IMR-90 (cell line): ENCODE data around the gene PANK4. TPM values are rescaled to one million over a fixed set of nuclear protein-coding genes. Genes with fewer than 3 reads are reported as not detected.

ENCODE experiments used
- ATAC-seq: fragments of 200-7000 bp; cut with Tn5 transposase; 2 replicates; pipeline ENCODE4 v1.9.1; 2020; ENCODE audit warnings: low read depth, mild to moderate bottlenecking, moderate library complexity
- BruUV-seq: library from RNA; stranded (reverse); fragments of 400-500 nt; replicated peaks from 2 replicates; lab custom pipeline; 2021; lab: Mats Ljungman, UMichigan
- CTCF ChIA-PET: fragments of 300-600 bp; formaldehyde crosslinking; extraction: SDS; loops from one replicate; lab custom pipeline; 2021; ENCODE audit warnings: antibody characterized with exemption; lab: Yijun Ruan, JAX
- POLR2A ChIA-PET: fragments of 300-600 bp; sonication (Branson Sonifier 250); formaldehyde crosslinking; loops from one replicate; lab custom pipeline; 2022; ENCODE audit warnings: antibody characterized with exemption; ENCODE audit not compliant: unreplicated experiment; lab: Charles Lee
- DNase-seq: peaks from one replicate; pipeline ENCODE4 v3.0.0; 2013
- H2AFZ ChIP-seq: replicated peaks from 2 replicates; pipeline ENCODE3; 2013; ENCODE audit warnings: low read length, mild to moderate bottlenecking; ENCODE audit not compliant: poor library complexity
- H2AK5ac ChIP-seq: 2 replicates; pipeline ENCODE4 v1.6.1; 2013; ENCODE audit warnings: low read depth, low read length, inconsistent platforms
- H2AK9ac ChIP-seq: replicated peaks from 2 replicates; pipeline ENCODE3; 2013; ENCODE audit warnings: mild to moderate bottlenecking, low read depth, low read length, moderate library complexity; ENCODE audit not compliant: poor library complexity
- H2BK120ac ChIP-seq: 2 replicates; pipeline ENCODE4 v1.6.1; 2013; ENCODE audit warnings: low read depth, low read length, inconsistent platforms
- H2BK15ac ChIP-seq: 3 replicates; pipeline ENCODE4 v1.6.1; 2013; ENCODE audit warnings: low read depth, low read length, inconsistent platforms
- H2BK20ac ChIP-seq: 2 replicates; pipeline ENCODE4 v1.6.1; 2013; ENCODE audit warnings: low read depth, mild to moderate bottlenecking, inconsistent platforms, low read length, moderate library complexity
- H2BK5ac ChIP-seq: 2 replicates; pipeline ENCODE4 v1.6.1; 2013; ENCODE audit warnings: mild to moderate bottlenecking, low read depth, low read length, inconsistent platforms; ENCODE audit not compliant: poor library complexity, severe bottlenecking
- H3K14ac ChIP-seq: replicated peaks from 2 replicates; pipeline ENCODE4 v1.6.1; 2013; ENCODE audit warnings: low read depth, low read length, inconsistent platforms
- H3K18ac ChIP-seq: 2 replicates; pipeline ENCODE4 v1.6.1; 2013; ENCODE audit warnings: low read depth, low read length, control low read depth
- H3K23ac ChIP-seq: 2 replicates; pipeline ENCODE4 v1.6.1; 2013; ENCODE audit warnings: low read depth, low read length, inconsistent platforms
- H3K27ac ChIP-seq: 2 replicates; pipeline ENCODE4 v1.5.1; 2013; ENCODE audit warnings: mild to moderate bottlenecking, control low read depth, low read length; ENCODE audit not compliant: insufficient read depth
- H3K27me3 ChIP-seq: 2 replicates; pipeline ENCODE4 v1.6.1; 2013; ENCODE audit warnings: low read length; ENCODE audit not compliant: control insufficient read depth, insufficient read depth
- H3K36me3 ChIP-seq: 2 replicates; pipeline ENCODE4 v1.6.1; 2013; ENCODE audit warnings: low read length, mixed read lengths; ENCODE audit not compliant: control insufficient read depth, insufficient read depth
- H3K4ac ChIP-seq: 2 replicates; pipeline ENCODE4 v1.6.1; 2013; ENCODE audit warnings: low read depth, low read length, inconsistent platforms
- H3K4me1 ChIP-seq: 2 replicates; pipeline ENCODE4 v1.6.1; 2013; ENCODE audit warnings: low read length, mixed read lengths; ENCODE audit not compliant: control insufficient read depth, insufficient read depth
- H3K4me2 ChIP-seq: 2 replicates; pipeline ENCODE4 v1.6.1; 2013; ENCODE audit warnings: low read depth, mild to moderate bottlenecking, control low read depth, low read length, moderate library complexity
- H3K4me3 ChIP-seq: 2 replicates; pipeline ENCODE4 v1.5.1; 2013; ENCODE audit warnings: low read depth, mild to moderate bottlenecking, control low read depth, low read length, moderate library complexity; ENCODE audit not compliant: insufficient read depth
- H3K56ac ChIP-seq: 2 replicates; pipeline ENCODE4 v1.6.1; 2013; ENCODE audit warnings: low read length, inconsistent platforms; ENCODE audit not compliant: insufficient read depth; ENCODE audit errors: extremely low read depth
- H3K79me1 ChIP-seq, 2 experiments: 2 replicates each; pipeline ENCODE4 v1.6.1; 2013; ENCODE audit warnings: low read length in 2 of 2, inconsistent platforms in 1 of 2, low read depth in 1 of 2
- H3K9ac ChIP-seq: 2 replicates; pipeline ENCODE4 v1.6.1; 2013; ENCODE audit warnings: low read depth, low read length, control low read depth
- H3K9me1 ChIP-seq: 2 replicates; pipeline ENCODE4 v1.6.1; 2013; ENCODE audit warnings: low read length, inconsistent platforms; ENCODE audit not compliant: insufficient read depth
- H3K9me3 ChIP-seq: 2 replicates; pipeline ENCODE4 v1.6.1; 2013; ENCODE audit warnings: low read length; ENCODE audit not compliant: control insufficient read depth, insufficient read depth
- H4K20me1 ChIP-seq: 2 replicates; pipeline ENCODE4 v1.6.1; 2013; ENCODE audit warnings: low read length, inconsistent platforms; ENCODE audit not compliant: insufficient read depth
- H4K5ac ChIP-seq: 2 replicates; pipeline ENCODE4 v1.6.1; 2013; ENCODE audit warnings: mild to moderate bottlenecking, low read depth, low read length, control low read depth
- H4K8ac ChIP-seq, 2 experiments: 2 replicates each; pipeline ENCODE4 v1.6.1; 2013; ENCODE audit warnings: low read depth in 2 of 2, low read length in 2 of 2, control low read depth in 1 of 2, inconsistent platforms in 1 of 2
- H4K91ac ChIP-seq: 2 replicates; pipeline ENCODE4 v1.6.1; 2013; ENCODE audit warnings: low read depth, low read length, inconsistent platforms; ENCODE audit not compliant: insufficient read depth
- BHLHE40 ChIP-seq: fragments of 150-350 bp; IDR thresholded peaks from 2 replicates; pipeline ENCODE4 v1.6.1; 2016; ENCODE audit warnings: mild to moderate bottlenecking, low read depth, low read length
- CEBPB ChIP-seq: IDR thresholded peaks from 2 replicates; pipeline ENCODE4 v1.6.1; 2012; ENCODE audit warnings: low read depth, low read length, improper control_type of control experiment
- CHD1 ChIP-seq: IDR thresholded peaks from 2 replicates; pipeline ENCODE4 v1.6.1; 2012; ENCODE audit warnings: low read depth, low read length, improper control_type of control experiment
- FOS ChIP-seq: fragments of 150-350 bp; IDR thresholded peaks from 2 replicates; pipeline ENCODE4 v1.6.1; 2016; ENCODE audit warnings: low read depth, low read length
- MAFK ChIP-seq: IDR thresholded peaks from 2 replicates; pipeline ENCODE4 v1.6.1; 2012; ENCODE audit warnings: low read depth, low read length, improper control_type of control experiment
- MAZ ChIP-seq: IDR thresholded peaks from 2 replicates; pipeline ENCODE4 v1.6.1; 2012; ENCODE audit warnings: low read depth, mild to moderate bottlenecking, low read length, improper control_type of control experiment, moderate library complexity, borderline replicate concordance
- MXI1 ChIP-seq: IDR thresholded peaks from 2 replicates; pipeline ENCODE4 v1.6.1; 2012; ENCODE audit warnings: low read depth, mild to moderate bottlenecking, low read length, moderate library complexity, borderline replicate concordance
- NFE2L2 ChIP-seq: fragments of 150-350 bp; IDR thresholded peaks from 2 replicates; pipeline ENCODE4 v1.6.1; 2016; ENCODE audit warnings: low read depth, mild to moderate bottlenecking, low read length
- POLR2A ChIP-seq: IDR thresholded peaks from 2 replicates; pipeline ENCODE4 v1.6.1; 2012; ENCODE audit warnings: mild to moderate bottlenecking, low read depth, low read length
- RAD21 ChIP-seq: IDR thresholded peaks from 2 replicates; pipeline ENCODE4 v1.6.1; 2012; ENCODE audit warnings: low read length, improper control_type of control experiment
- RCOR1 ChIP-seq: IDR thresholded peaks from 2 replicates; pipeline ENCODE4 v1.6.1; 2012; ENCODE audit warnings: mild to moderate bottlenecking, low read length, improper control_type of control experiment; ENCODE audit not compliant: insufficient replicate concordance
- RFX5 ChIP-seq: IDR thresholded peaks from 2 replicates; pipeline ENCODE4 v1.8.0; 2012; ENCODE audit warnings: low read depth, mild to moderate bottlenecking, low read length, moderate library complexity
- SMC3 ChIP-seq: fragments of 150-350 bp; IDR thresholded peaks from 2 replicates; pipeline ENCODE4 v1.6.1; 2016; ENCODE audit warnings: low read depth, mild to moderate bottlenecking, antibody characterized with exemption, low read length, moderate library complexity
- WGBS, 2 experiments: methylation state at CpG; one replicate each; pipeline versions ENCODE4 v1.1.5 to v1.1.7; 2013; ENCODE audit warnings: missing lambda C conversion rate in 2 of 2; ENCODE audit not compliant: insufficient read length in 1 of 2; ENCODE audit errors: extremely low coverage in 2 of 2; 5-methylcytosine and 5-hydroxymethylcytosine counted together
- dilution Hi-C: fragments of 300-500 bp; cut with HindIII; formaldehyde crosslinking; loops from one replicate; pipeline ENCODE4 v1.14.3; 2018; ENCODE audit warnings: low sequenced_read_pairs; ENCODE audit not compliant: unreplicated experiment
- in situ Hi-C: fragments of 300-500 bp; cut with MboI; formaldehyde crosslinking; loops from 3 replicates; pipeline ENCODE4 v1.14.3; 2019; ENCODE audit warnings: low sequenced_read_pairs, inconsistent platforms, mixed read lengths
- intact Hi-C: fragments of 100-400 bp; cut with micrococcal nuclease; formaldehyde crosslinking; loops from 2 replicates; pipeline ENCODE4 v1.10.0; 2022
- polyA plus RNA-seq, 3 experiments: library from polyadenylated mRNA; depleted of rRNA; stranded (reverse); fragments of >200 nt; gene quantifications; 2 replicates each; pipeline ENCODE4 v1.2.3, GENCODE V29; 2012; ENCODE audit warnings: low replicate concordance in 1 of 3
- total RNA-seq: library from RNA; depleted of rRNA; stranded (reverse); fragments of >200 nt; gene quantifications from 2 replicates; pipeline ENCODE4 v1.2.3, GENCODE V29; 2012
- TF ChIP-seq, protein P1 (sequence below): fragments of 150-350 bp; IDR thresholded peaks from 2 replicates; pipeline ENCODE4 v1.6.1; 2016; ENCODE audit warnings: low read depth, mild to moderate bottlenecking, low read length, moderate library complexity, borderline replicate concordance
- TF ChIP-seq, protein P2 (sequence below): fragments of 150-350 bp; IDR thresholded peaks from 2 replicates; pipeline ENCODE4 v1.6.1; 2017; ENCODE audit warnings: mild to moderate bottlenecking, antibody characterized with exemption, low read length, low read depth
- TF ChIP-seq, protein P3 (sequence below): conservative IDR thresholded peaks from 2 replicates; pipeline ENCODE4 v1.5.1; 2012; ENCODE audit warnings: mild to moderate bottlenecking, low read depth, low read length, improper control_type of control experiment

Gene PANK4
- total and polyA plus RNA-seq, 2 of the 4 experiments (the other 2 are of a cell fraction), result 14.0 to 18.5 TPM

GRCh38 chr1:2497891-2498290, 28.5 kb downstream of the PANK4 start:
- no peak overlapping the region for H4K8ac ChIP-seq
- no peak overlapping the region for H3K4me2 ChIP-seq
- no peak overlapping the region for H3K14ac ChIP-seq
- no peak overlapping the region for H2AFZ ChIP-seq
- ATAC-seq (no peak), DNase-seq (no peak)
- no peaks in the 10 kb centered on the region for H3K36me3 ChIP-seq
- no peak overlapping the region for H2BK5ac ChIP-seq
- H2AK5ac ChIP-seq, result no peak overlapping the region
- in situ Hi-C loops, result no loop called here
- H3K9me1 ChIP-seq, result no peaks in the 10 kb centered on the region
- H3K56ac ChIP-seq, result no peak overlapping the region
- H3K4me1 ChIP-seq, result no peaks in the 10 kb centered on the region
- H4K5ac ChIP-seq, result no peak overlapping the region
- POLR2A ChIA-PET, result no interaction called here
- dilution Hi-C loops, result no loop called here
- no peak overlapping the region for H2BK120ac ChIP-seq
- peaks cover 8% of the 10 kb centered on the region; the same call in 1 of the 2 replicates for H3K27me3 ChIP-seq
- H2BK15ac ChIP-seq, result no peak overlapping the region
- TF ChIP-seq NFE2L2 (no peak), RCOR1 (no peak), SMC3 (no peak), CEBPB (no peak), RFX5 (no peak), BHLHE40 (no peak), RAD21 (no peak), MXI1 (no peak), MAZ (no peak), FOS (no peak), MAFK (no peak), CHD1 (no peak), POLR2A (no peak)
- TF ChIP-seq, protein P1, sequence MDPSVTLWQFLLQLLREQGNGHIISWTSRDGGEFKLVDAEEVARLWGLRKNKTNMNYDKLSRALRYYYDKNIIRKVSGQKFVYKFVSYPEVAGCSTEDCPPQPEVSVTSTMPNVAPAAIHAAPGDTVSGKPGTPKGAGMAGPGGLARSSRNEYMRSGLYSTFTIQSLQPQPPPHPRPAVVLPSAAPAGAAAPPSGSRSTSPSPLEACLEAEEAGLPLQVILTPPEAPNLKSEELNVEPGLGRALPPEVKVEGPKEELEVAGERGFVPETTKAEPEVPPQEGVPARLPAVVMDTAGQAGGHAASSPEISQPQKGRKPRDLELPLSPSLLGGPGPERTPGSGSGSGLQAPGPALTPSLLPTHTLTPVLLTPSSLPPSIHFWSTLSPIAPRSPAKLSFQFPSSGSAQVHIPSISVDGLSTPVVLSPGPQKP, result no peak
- TF ChIP-seq, protein P2, sequence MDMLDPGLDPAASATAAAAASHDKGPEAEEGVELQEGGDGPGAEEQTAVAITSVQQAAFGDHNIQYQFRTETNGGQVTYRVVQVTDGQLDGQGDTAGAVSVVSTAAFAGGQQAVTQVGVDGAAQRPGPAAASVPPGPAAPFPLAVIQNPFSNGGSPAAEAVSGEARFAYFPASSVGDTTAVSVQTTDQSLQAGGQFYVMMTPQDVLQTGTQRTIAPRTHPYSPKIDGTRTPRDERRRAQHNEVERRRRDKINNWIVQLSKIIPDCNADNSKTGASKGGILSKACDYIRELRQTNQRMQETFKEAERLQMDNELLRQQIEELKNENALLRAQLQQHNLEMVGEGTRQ, result no peak
- TF ChIP-seq, protein P3, sequence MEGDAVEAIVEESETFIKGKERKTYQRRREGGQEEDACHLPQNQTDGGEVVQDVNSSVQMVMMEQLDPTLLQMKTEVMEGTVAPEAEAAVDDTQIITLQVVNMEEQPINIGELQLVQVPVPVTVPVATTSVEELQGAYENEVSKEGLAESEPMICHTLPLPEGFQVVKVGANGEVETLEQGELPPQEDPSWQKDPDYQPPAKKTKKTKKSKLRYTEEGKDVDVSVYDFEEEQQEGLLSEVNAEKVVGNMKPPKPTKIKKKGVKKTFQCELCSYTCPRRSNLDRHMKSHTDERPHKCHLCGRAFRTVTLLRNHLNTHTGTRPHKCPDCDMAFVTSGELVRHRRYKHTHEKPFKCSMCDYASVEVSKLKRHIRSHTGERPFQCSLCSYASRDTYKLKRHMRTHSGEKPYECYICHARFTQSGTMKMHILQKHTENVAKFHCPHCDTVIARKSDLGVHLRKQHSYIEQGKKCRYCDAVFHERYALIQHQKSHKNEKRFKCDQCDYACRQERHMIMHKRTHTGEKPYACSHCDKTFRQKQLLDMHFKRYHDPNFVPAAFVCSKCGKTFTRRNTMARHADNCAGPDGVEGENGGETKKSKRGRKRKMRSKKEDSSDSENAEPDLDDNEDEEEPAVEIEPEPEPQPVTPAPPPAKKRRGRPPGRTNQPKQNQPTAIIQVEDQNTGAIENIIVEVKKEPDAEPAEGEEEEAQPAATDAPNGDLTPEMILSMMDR, result no peak
- no peak overlapping the region for H3K23ac ChIP-seq
- no peak overlapping the region for H2BK20ac ChIP-seq
- no TSS peak for BruUV-seq
- no peak overlapping the region for H3K27ac ChIP-seq
- H4K20me1 ChIP-seq, result no peaks in the 10 kb centered on the region; the same call in 1 of the 2 replicates
- intact Hi-C loops, result no loop called here
- H3K4ac ChIP-seq, result no peak overlapping the region
- H3K18ac ChIP-seq, result no peak overlapping the region
- H4K91ac ChIP-seq, result no peak overlapping the region
- WGBS, 2 experiments, result no CpG with 5 or more reads among the region's 4 CpGs
- H3K79me1 ChIP-seq, result no peaks in the 10 kb centered on the region
- H2AK9ac ChIP-seq, result no peak overlapping the region
- H3K9me3 ChIP-seq, result no peaks in the 10 kb centered on the region
- CTCF ChIA-PET, result no interaction called here
- no peak overlapping the region for H3K9ac ChIP-seq
- H3K4me3 ChIP-seq, result no peak overlapping the region
